Activated CD4-positive, CD25-positive, alpha-beta regulatory T cell (primary cell): Measurements from ENCODE around the gene TRPC1.

Source experiments
- DNase-seq, 4 experiments: peaks; one replicate each; lab custom pipeline; 2025; lab: John Stamatoyannopoulos, UW

TRPC1 gene

GRCh38 chr3:142839831-142840230, 116.0 kb downstream of the TRPC1 start:
- no peak for DNase-seq

DNA sequence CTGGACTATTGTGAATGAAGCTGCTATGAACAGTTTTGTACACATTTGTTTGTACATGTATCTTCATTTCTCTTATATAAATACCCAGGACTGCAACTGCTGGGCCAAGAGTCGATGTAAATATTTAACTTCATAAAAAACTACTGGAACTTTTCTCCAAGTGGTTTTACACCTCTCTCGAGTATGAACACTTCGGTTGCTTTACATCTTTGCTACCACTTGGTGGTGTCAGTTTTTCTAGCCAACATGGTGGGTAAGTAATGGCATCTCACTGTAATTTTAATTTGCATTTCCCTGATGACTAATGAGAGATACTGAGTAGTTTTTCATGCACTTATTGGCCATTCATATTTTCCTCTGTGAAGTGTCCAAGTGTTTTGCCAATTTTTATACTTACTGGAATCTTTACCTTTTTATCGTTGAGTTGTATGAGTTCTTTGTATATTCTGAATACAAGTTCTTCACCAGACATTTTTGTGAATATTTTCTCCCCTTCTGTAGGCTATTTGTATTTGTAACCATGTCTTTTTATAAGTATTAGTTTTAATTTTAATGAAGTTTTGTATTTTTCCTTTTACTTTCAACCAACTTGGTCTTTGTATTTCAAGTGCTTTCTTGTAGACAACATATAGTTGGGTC, 120.6 kb downstream of the TRPC1 start:
- DNase-seq: no peak

DNA sequence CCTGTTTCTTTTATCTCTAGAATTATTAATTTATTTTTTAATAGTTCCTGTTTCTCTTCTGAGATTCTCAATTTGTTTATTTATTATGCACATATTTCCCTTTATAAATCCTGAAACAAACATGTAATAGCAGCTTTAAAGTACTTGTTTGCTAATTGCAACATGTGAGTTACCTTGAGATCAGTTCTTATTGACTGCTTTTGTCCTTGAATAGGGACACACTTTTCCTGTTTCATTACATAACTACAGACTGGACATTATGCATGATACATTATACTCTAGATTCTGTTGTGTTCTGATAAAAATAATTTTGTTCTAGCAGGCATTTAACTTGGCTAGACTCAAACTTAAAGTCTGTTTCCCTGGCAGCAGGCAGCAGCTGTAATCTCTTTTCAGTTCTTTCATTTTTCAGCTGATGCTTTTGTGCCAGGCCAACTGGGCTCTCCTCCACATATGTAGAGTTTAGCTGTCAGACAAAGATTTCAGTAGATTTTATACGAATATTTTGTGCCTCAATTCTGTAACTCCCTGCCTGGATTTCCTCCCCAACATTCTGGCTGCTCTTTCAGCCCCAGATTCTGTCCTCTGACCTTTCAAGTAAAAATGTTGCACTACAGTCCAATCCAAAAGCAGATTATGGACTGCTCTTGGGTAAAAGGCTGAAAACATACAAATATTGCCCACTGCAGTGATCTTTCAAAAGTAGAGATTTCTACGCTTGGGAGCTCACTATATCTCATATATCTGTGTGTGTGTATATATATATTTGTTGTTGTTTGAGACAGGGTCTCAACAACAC, 123.1 kb downstream of the TRPC1 start:
- DNase-seq: no peak

GRCh38 chr3:142849148-142849547, 125.3 kb downstream of the TRPC1 start:
- DNase-seq: no peak

DNA sequence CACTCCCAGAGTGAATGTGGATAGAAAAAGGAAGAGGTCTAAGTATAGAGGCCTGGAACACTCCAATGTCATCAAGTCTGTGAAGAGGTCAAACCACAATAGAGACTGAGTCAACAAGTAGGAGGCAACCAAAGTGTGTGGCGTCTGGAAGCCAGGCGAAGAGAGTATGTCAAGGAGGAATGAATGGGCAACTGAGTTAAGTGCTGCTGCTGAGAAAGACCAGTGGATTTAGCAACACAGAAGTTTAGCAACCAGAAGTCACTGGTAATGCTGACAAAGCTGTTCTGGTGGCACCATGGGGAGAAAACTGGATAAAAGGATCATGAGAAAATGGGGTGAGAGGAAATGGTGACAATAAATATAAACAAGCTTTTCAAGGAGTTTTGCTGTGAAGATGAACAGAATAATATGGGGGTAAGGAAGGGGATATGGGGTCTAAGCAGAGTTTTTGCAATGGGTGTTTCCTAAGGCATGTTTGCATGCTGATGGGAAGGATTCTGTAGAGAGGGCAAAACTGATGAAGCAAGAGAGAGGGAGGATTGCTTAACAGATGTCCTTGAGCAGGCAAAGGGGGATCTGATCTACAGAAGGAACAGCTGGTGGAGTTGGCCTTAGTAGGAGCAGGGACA, 126.7 kb downstream of the TRPC1 start:
- no peak for DNase-seq

- DNase-seq: no peak
These were observed 128.2 kb downstream of the TRPC1 start for GRCh38 chr3:142852009-142852408.

- DNase-seq: no peak
These were observed 129.7 kb downstream of the TRPC1 start for GRCh38 chr3:142853270-142854168.

GRCh38 chr3:142857056-142857455, 133.2 kb downstream of the TRPC1 start:
- no peak for DNase-seq
